HuH-7.5 (cell line): Measurements from ENCODE around the gene TBC1D10A.

Experiments
- DNase-seq: peaks from one replicate; pipeline ENCODE4 v3.0.0; 2011; ENCODE audit warnings: low spot score

TBC1D10A gene

GRCh38 chr22:30265823-30266444, 60.8 kb downstream of the TBC1D10A start:
- no peak for DNase-seq

- no peak for DNase-seq
Observed at GRCh38 chr22:30265131-30265720, 61.5 kb downstream of the TBC1D10A start.

GRCh38 chr22:30263883-30264282, 62.9 kb downstream of the TBC1D10A start:
- DNase-seq = no peak

- DNase-seq = peak; percentile 79
Observed at GRCh38 chr22:30262917-30263741, 63.6 kb downstream of the TBC1D10A start.

- no peak for DNase-seq
Observed at GRCh38 chr22:30262112-30262511, 64.6 kb downstream of the TBC1D10A start.

GRCh38 chr22:30261134-30261533, 65.6 kb downstream of the TBC1D10A start:
- DNase-seq = no peak

- DNase-seq = no peak
Observed at GRCh38 chr22:30260682-30261081, 66.1 kb downstream of the TBC1D10A start.

- no peak for DNase-seq
Observed at GRCh38 chr22:30260276-30260675, 66.5 kb downstream of the TBC1D10A start.

- DNase-seq = no peak
Observed at GRCh38 chr22:30254314-30254713, 72.4 kb downstream of the TBC1D10A start.

- no peak for DNase-seq
Observed at GRCh38 chr22:30253205-30253852, 73.4 kb downstream of the TBC1D10A start.

- DNase-seq = no peak
Observed at GRCh38 chr22:30252411-30253204, 74.1 kb downstream of the TBC1D10A start.

- no peak for DNase-seq
Observed at GRCh38 chr22:30251711-30252110, 75.0 kb downstream of the TBC1D10A start.

GRCh38 chr22:30250661-30251267, 76.0 kb downstream of the TBC1D10A start:
- no peak for DNase-seq

- DNase-seq = no peak
Observed at GRCh38 chr22:30250039-30250565, 76.6 kb downstream of the TBC1D10A start.

- no peak for DNase-seq
Observed at GRCh38 chr22:30249049-30250038, 77.4 kb downstream of the TBC1D10A start.

- DNase-seq = no peak
Observed at GRCh38 chr22:30248484-30248883, 78.3 kb downstream of the TBC1D10A start.

GRCh38 chr22:30247974-30248373, 78.8 kb downstream of the TBC1D10A start:
- DNase-seq = no peak

GRCh38 chr22:30247561-30247960, 79.2 kb downstream of the TBC1D10A start:
- DNase-seq = no peak

- DNase-seq = peak; percentile 64
Observed at GRCh38 chr22:30246814-30247376, 79.8 kb downstream of the TBC1D10A start.
